Left kidney (tissue), 2 donors: ENCODE measurements around the gene ZNF786. TPM values are rescaled to one million over a fixed set of nuclear protein-coding genes. Genes with fewer than 3 reads are reported as not detected.
"Not testable (repeated sequence)": the region's sequence is repeated elsewhere in the genome, so short reads cannot be mapped to it uniquely, and the experiment has no call there.

Source experiments
- DNase-seq: peaks from one replicate; pipeline ENCODE4 v3.0.0-alpha.2; 2013
- polyA plus RNA-seq: library from polyadenylated mRNA; unstranded; fragments of 120-200 nt; gene quantifications from one replicate; pipeline ENCODE4 v1.2.1, GENCODE V29; 2013; ENCODE audit not compliant: insufficient read length

Gene ZNF786
- polyA plus RNA-seq, 1 donor, result 9.3 TPM

DNA sequence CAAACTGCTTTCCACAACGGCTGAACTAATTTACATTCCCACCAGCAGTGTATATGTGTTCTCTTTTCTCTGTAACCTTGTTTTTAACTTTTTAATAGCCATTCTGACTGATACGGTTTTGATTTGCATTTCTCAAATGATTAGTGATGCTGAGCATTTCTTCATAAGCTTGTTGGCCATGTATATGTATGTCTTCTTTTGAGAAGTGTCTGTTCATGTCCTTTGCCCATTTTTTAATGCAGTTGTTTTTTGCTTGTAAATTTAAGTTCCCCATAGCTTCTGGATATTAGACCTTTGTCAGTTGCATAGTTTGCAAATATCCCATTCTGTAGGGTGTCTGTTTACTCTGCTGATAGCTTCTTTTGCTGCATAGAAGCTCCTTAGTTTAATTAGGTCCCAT is 6.1 kb downstream of the ZNF786 start:
- no peak for DNase-seq

DNA sequence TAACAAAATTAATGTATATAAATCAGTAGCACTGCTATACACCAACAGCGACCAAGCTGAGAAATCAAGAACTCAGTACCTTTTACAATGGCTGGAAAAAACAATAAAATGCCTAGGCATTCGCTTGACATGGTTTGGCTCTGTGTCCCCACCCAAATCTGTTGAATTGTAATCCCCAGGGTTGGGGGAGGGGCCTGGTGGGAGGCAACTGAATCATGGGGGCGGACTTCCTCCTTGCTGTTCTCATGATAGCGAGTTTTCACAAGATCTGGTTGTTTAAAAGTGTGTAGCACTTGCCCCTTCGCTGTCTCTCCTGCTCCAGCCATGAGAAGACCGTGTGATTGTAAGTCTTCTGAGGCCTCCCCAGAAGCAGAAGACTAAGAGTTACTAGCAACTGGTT is 8.6 kb downstream of the ZNF786 start:
- DNase-seq, result no peak

DNA sequence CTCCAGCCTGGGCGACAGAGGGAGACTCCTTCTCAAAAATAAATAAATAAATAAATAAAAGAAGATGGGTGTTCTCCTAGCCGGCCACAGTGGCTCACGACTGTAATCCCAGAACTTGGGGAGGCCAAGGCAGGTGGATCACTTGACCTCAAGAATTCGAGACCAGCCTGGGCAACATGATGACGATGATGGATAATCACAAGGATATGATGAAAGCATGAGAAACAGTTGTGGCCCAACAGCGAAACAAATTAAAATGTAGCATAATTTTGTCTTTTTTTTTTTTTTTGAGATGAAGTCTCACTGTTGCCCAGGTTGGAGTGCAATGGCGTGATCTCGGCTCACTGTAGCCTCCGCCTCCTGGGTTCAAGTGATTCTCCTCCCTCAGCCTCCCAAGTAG is 12.9 kb downstream of the ZNF786 start:
- DNase-seq, result no peak

DNA sequence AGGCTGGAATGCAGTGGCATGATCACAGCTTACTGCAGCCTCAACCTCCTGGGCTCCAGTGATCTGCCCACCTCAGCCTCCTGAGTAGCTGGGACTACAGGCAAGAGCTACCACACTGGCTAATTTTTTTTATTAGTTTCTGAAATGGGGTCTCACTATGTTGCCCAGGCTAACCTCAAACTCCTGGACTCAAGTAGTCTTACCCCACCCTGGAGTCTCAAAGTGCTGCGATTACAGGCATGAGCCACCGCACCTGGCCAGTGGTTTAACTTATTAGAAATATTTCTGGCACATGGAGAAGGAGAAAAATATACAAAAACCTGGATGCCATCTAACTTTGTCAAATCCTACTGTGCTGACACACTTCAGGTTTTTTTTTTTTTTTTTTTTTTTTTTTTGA is 15.2 kb downstream of the ZNF786 start:
- DNase-seq, result no peak

DNA sequence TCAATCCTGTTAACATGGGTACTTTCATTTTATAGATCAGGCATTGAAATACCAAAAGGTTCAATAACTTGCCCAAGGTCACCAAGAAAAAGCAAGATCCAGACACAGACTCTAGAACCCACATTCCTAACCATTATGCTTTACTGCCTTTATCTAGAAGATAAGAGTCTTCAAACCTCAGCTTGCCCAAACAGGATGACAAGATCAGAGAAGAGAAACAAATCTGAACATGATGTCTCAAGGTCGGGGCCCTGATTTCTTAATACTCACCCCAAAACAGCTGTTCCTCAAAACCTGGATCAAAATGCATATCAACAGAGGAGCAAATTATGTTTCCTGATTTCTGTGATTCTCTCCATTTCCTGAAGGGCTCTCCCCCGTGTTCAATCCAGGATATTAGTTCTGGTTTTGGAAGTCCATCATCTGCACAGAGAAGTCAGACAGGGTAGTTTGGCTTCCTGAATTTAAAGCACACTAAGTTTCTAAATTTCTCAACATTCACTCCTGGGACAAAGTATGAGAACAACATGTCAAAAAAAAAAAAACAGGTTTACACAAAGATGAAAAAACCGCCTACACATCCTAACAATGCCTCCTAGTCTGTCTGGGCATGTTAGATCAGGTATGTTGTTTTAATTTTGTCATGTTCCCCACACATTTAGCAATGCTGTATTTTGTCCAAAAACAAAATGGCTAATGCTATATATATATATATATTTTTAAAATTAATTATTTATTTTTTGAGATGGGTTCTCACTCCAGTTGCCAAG is 16.2 kb downstream of the ZNF786 start:
- no peak for DNase-seq

DNA sequence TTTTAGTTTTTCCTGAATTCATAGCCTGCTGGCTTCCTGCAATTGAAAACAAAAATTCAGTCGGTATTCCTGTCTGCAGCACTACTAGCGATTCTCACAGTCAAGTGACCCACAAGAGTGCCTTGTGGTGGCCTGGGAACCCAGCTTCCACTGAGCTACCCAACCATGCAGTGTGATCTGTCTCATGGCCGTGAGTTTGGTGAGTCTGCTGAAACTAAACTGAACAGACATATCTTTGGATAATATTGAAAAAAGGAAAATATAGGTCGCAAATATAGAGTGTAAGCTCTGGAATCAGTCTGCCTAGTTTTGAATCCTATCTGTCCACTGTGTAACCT is 18.1 kb downstream of the ZNF786 start:
- no peak for DNase-seq

DNA sequence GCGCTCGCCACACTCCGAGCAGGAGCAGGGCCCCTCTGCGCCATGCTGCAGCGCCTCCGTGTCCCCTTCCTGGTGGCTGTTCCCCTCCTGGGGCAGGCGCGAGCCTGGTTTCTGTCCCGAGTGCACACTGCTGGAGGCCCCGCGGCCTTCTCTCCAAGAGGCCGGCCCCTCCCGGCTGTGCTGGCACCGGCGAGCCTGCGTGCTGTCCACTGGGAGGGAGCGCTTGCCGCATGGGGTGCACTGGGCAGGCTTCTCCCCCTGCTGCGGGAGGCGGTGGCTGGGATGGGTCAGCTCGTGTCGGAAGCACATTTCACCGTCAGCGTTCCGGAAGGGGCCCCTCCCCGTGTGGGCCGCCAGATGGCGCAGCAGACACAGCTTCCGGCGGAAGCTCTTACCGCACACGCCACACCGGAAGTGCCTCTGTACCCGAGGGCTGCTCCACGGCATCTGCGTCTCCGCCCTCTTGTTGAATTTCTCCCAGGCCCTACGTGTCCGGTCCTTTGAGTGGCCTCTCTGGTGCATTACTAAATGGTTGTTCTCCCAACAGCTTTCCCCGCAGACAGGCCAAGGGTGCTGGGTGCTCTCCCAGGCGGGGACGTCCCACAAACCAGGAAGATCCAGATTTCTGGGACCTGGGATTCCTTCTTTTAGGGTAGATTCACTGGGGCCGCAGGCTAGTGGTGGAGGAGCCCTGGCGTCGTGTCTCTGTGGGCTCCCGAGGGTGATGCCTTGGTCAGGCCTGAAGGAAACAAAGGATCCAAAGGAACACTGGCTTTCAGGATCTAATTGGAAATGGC is 18.7 kb downstream of the ZNF786 start:
- no peak for DNase-seq

DNA sequence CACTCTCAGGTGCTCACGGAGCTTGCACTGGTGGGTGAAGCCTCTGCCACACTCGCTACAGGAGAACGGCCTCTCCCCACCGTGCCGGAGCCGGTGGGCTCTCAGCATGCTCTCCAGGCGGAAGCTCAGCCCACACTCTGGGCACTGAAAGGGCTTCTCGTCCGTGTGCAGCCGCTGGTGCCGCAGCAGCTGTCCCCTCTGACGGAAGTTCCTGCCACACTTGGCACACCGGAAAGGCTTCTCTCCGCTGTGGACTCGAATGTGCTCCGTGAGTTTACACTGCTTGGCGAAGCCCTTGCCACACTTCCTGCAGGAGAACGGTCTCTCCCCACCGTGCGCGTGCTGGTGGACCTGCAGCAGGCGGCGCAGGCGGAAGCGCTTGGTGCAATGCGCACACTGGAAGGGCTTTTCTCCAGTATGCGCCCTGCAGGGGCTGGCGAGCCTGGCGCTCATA is 19.3 kb downstream of the ZNF786 start:
- DNase-seq, result no peak

DNA sequence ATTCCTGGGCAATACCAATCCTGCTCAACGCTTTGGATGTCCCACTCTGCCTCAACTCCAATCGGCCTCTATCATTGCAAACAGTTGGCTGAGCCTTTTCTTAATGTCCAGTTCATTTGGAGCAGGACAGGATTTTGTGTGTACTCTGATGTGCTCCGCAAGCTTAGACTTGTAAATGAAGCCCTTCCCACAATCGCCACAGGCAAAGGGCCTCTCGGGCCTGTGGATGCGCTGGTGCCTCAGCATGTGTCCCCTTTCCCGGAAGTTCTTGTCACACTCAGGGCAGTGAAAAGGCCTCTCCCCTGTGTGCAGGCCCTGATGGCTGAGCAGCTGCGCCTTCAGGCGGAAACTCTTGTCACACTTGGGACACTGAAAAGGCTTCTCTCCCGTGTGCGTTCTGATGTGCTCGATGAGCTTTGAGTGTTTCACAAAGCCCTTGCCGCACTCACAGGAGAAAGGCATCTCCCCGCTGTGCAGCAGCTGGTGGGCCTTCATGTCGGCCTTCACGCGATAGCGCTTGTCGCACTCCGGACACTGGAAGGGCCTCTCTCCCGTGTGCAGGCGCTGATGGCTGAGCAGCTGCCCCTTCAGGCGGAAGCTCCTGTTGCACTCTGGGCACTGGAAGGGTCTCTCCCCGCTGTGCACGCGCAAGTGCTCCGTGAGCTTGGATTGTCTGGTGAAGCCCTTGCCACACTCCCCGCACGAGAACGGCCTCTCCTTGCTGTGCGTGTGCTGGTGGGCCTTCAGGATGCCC is 20.0 kb downstream of the ZNF786 start:
- no peak for DNase-seq

DNA sequence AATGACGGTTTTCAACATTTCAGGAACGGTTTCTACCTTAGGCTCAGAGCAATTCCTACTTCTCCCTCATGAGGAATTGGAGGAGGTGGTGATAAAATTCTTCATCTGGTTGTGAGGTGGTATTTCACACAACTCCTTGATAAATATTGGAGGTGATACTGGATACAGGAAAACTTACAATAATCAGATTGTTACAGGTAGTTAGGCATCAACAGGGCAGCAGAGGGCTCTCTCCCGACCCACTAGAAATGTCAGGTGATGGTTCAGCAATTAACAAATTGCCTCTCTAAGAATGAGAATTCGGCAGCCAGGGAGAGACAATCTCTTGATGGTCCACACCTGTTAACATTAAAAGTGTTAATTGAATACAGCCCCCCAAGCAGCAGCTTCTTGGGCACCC is 22.6 kb downstream of the ZNF786 start:
- no peak for DNase-seq

DNA sequence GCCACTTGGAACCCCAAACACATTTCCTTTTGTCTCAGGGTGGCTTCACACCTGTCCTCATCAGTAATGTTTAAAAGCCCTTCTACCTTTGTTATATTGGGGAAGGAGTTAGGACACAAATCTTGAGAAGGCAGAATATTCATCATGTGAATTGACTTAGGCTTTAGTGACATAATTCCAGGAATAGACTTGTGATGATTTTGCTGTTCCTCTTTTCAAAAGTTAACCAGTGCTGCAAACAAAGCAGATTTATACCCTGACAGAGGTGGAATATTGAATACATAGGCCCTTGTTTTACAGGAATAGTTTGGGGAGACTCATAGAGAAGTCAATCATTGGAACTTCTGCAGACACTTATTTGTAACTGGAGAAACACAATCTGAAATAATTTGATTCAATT is 27.0 kb downstream of the ZNF786 start:
- DNase-seq, result no peak

DNA sequence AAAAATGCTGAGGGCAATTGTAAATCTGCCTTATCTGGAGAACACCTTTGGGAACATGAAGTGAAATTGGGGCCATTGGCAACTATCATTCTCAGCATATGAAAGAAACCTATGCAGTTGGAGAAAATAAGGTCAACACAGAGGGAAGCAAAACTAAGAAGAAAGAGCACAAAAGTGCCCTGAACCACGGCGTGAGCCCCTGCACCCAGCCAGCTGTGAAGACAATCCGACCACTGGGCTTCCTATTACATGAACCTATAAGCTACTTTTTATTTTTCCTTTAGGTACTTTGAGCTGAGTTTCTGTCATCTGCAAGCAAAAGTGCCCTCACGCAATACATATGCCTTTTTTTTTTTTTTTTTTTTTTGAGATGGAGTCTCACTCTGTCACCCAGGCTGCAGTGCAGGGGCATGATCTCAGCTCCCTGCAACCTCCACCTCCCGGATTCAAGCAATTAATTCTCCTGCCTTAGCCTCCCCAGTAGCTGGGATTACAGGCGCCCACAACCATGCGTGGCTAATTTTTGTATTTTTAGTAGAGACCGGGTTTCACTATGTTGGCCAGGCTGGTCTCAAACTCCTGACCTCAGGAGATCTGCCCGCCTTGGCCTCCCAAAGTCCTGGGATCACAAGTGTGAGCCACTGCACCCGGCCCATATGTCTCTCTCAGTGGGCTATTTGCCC is 28.2 kb downstream of the ZNF786 start:
- DNase-seq, result not testable (repeated sequence)

DNA sequence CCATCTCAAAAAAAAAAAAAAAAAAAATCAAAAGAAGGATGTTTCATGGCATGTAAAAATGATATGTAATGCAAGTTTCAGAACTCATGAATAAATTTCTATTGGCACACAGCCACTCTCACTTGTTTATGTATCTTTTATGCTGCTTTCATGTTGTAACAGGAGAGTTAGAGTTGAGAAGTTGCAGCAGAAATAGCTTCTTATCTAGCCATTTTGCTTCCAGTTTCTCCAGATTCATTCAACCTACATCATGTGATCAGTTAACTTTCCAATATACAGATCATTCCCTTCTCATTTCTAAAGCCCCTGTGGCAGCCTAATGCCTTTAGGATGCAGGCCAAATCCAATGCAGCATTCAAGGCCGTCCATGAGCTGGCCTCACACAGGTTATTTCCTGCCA is 30.4 kb downstream of the ZNF786 start:
- no peak for DNase-seq

DNA sequence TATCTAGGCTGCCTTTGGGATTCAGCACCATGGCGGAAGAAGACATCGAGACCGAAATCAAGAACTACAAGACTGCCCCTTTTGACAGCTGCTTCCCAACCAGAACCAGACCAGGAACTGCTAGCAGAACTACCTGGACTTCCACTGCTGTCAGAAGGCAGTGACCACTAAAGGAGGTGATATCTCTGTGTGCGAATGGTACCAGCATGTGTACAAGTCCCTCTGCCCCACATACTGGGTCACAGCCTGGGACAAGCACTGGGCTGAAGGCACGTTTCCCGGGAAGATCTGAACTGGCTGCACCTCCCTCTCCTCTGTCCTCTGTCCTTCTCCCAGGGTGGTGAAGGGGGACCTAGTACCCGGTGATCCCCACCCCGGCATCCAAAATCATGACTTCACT is 36.6 kb downstream of the ZNF786 start:
- DNase-seq, result no peak

DNA sequence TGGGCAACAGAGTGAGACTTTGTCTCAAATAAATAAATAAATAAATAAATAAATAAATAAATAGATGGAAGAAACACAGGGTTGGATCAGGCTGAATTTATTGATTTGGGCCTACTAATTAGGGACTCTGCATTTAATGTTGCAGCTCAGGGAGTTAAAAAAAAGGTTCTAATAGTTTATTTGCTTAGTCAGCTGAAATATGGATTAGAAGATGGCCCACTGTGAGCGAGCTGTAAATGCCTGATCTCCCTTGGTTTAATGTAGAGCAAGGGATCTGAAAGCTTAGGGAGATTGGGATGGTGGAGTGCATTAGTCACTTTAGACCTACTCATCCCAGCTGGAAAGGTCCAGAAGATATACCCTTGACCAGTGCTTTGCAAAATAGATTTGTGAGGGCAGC is 37.1 kb downstream of the ZNF786 start:
- DNase-seq, result no peak

DNA sequence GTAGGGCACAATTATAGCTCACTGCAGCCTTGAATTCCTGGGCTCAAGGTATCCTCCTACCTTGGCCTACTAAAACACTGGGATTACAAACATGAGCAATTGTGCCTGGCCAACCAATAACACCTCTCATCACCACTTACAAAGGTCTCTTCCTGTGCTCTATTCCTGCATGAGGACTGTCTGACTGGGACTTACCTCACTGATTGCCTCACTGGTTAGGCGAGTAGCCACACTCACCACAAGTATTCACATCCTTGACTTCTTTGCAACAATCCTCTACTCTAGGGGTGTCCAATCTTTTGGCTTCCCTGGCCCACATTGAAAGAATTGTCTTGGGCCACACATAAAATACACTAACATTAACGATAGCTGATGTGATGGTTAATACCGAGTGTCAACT is 39.6 kb downstream of the ZNF786 start:
- no peak for DNase-seq

DNA sequence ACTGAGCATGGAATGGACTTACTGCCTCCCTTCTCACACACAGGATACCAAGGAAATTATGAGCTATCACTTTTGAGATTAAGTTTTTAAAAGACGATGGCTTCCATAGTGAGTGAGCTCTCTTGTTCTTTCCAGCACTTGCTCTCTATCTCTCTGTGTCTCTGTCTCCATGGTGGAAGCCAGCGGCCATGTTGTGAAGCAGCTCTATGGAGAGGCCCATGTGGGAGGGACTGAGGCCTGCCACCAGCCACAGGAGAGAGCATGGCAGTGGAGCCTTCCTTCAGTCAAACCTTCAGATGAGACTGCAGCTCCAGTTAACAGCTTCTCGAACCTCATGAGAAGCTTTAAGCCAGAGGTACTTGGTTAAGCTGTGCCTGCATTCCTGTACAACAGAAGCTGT is 41.7 kb downstream of the ZNF786 start:
- DNase-seq, result no peak

DNA sequence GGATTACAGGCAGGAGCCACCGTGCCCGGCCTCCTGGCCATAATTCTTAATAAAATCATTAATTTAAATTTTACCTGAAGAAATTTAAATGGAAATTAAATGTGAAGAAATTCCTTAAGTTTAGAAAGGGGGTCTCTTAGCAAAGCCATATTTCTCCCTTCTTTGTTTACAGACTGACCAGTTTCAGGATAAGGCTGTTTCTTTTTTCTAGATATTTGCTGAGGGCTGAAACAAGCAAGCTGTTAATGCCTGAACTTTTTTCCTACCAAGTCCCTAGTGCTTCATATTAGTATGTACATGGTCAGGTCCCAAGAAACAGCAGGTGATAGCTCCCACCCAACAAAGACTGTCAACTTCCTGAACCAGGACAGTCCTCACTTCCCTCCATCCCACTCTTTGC is 44.1 kb downstream of the ZNF786 start:
- no peak for DNase-seq

DNA sequence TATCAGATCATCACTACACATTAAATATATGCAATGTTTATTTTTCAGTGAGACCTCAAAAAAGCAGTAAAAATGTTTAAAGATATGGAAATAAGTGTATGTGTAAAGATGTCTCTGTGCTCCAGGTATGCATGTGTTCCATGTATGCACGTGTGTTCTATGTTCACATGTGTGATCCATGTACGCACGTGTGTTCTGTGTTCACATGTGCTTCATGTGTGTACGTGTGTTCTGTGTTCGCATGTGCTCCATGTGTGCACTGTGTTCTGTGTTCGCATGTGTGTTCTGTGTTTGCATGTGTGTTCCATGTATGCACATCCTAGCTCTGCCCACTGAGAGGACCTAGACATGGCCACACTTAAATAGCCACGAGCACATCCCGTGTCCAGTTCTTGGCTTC is 46.6 kb downstream of the ZNF786 start:
- no peak for DNase-seq

DNA sequence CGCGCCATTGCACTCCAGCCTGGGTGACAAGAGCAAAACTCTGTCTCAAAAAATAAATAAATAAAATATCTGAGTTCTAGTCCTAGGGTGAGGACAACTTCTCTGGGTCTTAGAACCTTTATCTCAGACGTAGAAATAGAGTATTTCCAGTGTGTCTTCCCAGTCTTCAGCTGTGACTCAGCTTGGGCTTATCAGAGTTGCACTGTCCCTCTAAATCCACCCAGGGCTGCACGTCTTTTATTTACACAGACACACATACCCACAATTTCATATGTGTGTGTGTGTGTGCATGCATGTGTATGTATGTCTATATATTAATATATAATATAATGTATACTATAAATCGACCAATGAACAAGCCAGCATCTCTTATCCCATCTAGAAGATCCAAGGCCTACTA is 49.2 kb downstream of the ZNF786 start:
- no peak for DNase-seq

DNA sequence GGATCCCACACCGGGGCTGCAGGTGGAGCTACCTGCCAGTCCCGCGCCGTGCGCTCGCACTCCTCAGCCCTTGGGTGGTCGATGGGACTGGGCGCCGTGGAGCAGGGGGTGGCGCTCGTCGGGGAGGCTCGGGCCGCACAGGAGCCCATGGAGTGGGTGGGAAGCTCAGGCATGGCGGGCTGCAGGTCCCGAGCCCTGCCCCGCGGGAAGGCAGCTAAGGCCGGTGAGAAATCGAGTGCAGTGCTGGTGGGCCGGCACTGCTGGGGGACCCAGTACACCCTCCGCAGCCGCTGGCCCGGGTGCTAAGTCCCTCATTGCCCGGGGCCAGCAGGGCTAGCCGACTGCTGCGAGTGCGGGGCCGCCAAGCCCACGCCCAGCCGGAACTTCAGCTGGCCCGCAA is 51.9 kb downstream of the ZNF786 start:
- not testable (repeated sequence) for DNase-seq

DNA sequence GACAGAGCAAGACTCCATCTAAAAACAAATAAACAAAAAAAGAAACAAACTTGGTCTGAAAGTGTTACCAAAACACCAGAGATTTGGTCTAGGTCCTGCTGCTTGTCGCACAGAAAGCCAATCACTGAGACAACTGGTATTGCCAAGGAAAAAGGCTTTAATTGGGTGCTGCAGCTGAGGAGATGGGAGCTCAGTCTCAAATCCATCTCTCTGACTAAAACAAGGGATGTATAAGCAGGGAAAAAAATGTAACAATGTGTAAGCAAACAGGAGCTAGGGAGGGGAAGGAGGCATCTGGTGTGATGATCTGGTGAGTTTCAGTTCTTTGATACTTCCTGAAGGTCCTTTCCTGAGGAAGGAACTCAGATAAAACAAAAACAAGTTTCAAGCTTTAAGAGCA is 53.8 kb downstream of the ZNF786 start:
- DNase-seq, result no peak
